ENCODE measurements around the gene MARK1. TPM values are rescaled to one million over a fixed set of nuclear protein-coding genes. Genes with fewer than 3 reads are reported as not detected.
"Not testable (repeated sequence)": the region's sequence is repeated elsewhere in the genome, so short reads cannot be mapped to it uniquely, and the experiment has no call there.

MARK1 gene
- total and polyA plus RNA-seq, 4 donors: 3.9 to 15.7 (median 9.5) TPM

- ATAC-seq (ENCODE audit: low FRiP score); H3K27me3 ChIP-seq (ENCODE audit: control insufficient read depth in 1 of 2, insufficient read depth in 2 of 2, low read length in 1 of 2); H3K4me1 ChIP-seq (ENCODE audit: control insufficient read depth in 1 of 2, insufficient read depth in 2 of 2, low read length in 2 of 2); intact Hi-C loops (cut with DNase I); H3K4me3 ChIP-seq (ENCODE audit: low read length in 2 of 2); DNase-seq; H3K27ac ChIP-seq (ENCODE audit: low read depth in 1 of 2, low read length in 2 of 2); H3K36me3 ChIP-seq (ENCODE audit: control insufficient read depth in 1 of 2, insufficient read depth in 2 of 2, low read length in 1 of 2); H3K9me3 ChIP-seq (ENCODE audit: control insufficient read depth, low read length): not testable (repeated sequence)
- 87 to 95% methylated on average over 11 of the region's 11 CpGs for WGBS, 2 donors
These were observed 83.2 kb downstream of the MARK1 start for GRCh38 chr1:220611100-220611499.

- intact Hi-C loops (cut with DNase I): no loop called here
These were observed 88.9 kb downstream of the MARK1 start for GRCh38 chr1:220616836-220617235.

GRCh38 chr1:220628431-220628830 is 100.5 kb downstream of the MARK1 start:
- intact Hi-C loops (cut with DNase I): no loop called here
- no peaks in the 10 kb centered on the region for H3K9me3 ChIP-seq (ENCODE audit: control insufficient read depth, low read length)
- 94 to 95% methylated on average over 5 of the region's 5 CpGs for WGBS, 2 donors
- DNase-seq (no peak), ATAC-seq (ENCODE audit: low FRiP score) (no peak)
- no peaks in the 10 kb centered on the region for H3K4me1 ChIP-seq (ENCODE audit: control insufficient read depth in 1 of 2, insufficient read depth in 2 of 2, low read length in 2 of 2)
- no peak overlapping the region for H3K27ac ChIP-seq (ENCODE audit: low read depth in 1 of 2, low read length in 2 of 2)
- H3K4me3 ChIP-seq (ENCODE audit: low read length in 2 of 2): no peak overlapping the region
- H3K27me3 ChIP-seq (ENCODE audit: control insufficient read depth in 1 of 2, insufficient read depth in 2 of 2, low read length in 1 of 2): no peaks in the 10 kb centered on the region
- peaks cover 2 to 6% of the 10 kb centered on the region in 2 donors for H3K36me3 ChIP-seq (ENCODE audit: control insufficient read depth in 1 of 2, insufficient read depth in 2 of 2, low read length in 1 of 2)

More at GRCh38 chr1:220616836-220617235, 88.9 kb downstream of the MARK1 start:
- H3K27ac ChIP-seq (ENCODE audit: low read depth in 1 of 2, low read length in 2 of 2): no peak overlapping the region
- no peak for ATAC-seq (ENCODE audit: low FRiP score)
- no peaks in the 10 kb centered on the region for H3K36me3 ChIP-seq (ENCODE audit: control insufficient read depth in 1 of 2, insufficient read depth in 2 of 2, low read length in 1 of 2)
- H3K4me1 ChIP-seq (ENCODE audit: control insufficient read depth in 1 of 2, insufficient read depth in 2 of 2, low read length in 2 of 2): no peaks in the 10 kb centered on the region
- H3K27me3 ChIP-seq (ENCODE audit: control insufficient read depth in 1 of 2, insufficient read depth in 2 of 2, low read length in 1 of 2): no peaks in the 10 kb centered on the region
- H3K9me3 ChIP-seq (ENCODE audit: control insufficient read depth, low read length): no peaks in the 10 kb centered on the region
- H3K4me3 ChIP-seq (ENCODE audit: low read length in 2 of 2): no peak overlapping the region
- no peak for DNase-seq

GRCh38 chr1:220631238-220631815 is 103.4 kb downstream of the MARK1 start:
- intact Hi-C loops (cut with DNase I): no loop called here
- Histone ChIP-seq H3K9me3 (ENCODE audit: control insufficient read depth, low read length) (no peaks in the 10 kb centered on the region), H3K4me3 (ENCODE audit: low read length in 2 of 2) (no peak overlapping the region), H3K27ac (ENCODE audit: low read depth in 1 of 2, low read length in 2 of 2) (no peak overlapping the region), H3K36me3 (ENCODE audit: control insufficient read depth in 1 of 2, insufficient read depth in 2 of 2, low read length in 1 of 2) (peaks cover 2 to 4% of the 10 kb centered on the region in 2 donors), H3K4me1 (ENCODE audit: control insufficient read depth in 1 of 2, insufficient read depth in 2 of 2, low read length in 2 of 2) (no peaks in the 10 kb centered on the region), H3K27me3 (ENCODE audit: control insufficient read depth in 1 of 2, insufficient read depth in 2 of 2, low read length in 1 of 2) (no peaks in the 10 kb centered on the region)
- ATAC-seq (ENCODE audit: low FRiP score): no peak
- WGBS, 2 donors: 77 to 83% methylated on average over 4 of the region's 4 CpGs
- no peak for DNase-seq

GRCh38 chr1:220637759-220638158 is 109.8 kb downstream of the MARK1 start:
- ATAC-seq (ENCODE audit: low FRiP score) (no peak), DNase-seq (no peak)
- Histone ChIP-seq H3K4me3 (ENCODE audit: low read length in 2 of 2) (no peak overlapping the region), H3K27ac (ENCODE audit: low read depth in 1 of 2, low read length in 2 of 2) (no peak overlapping the region), H3K4me1 (ENCODE audit: control insufficient read depth in 1 of 2, insufficient read depth in 2 of 2, low read length in 2 of 2) (no peaks in the 10 kb centered on the region), H3K27me3 (ENCODE audit: control insufficient read depth in 1 of 2, insufficient read depth in 2 of 2, low read length in 1 of 2) (no peaks in the 10 kb centered on the region), H3K9me3 (ENCODE audit: control insufficient read depth, low read length) (no peaks in the 10 kb centered on the region), H3K36me3 (ENCODE audit: control insufficient read depth in 1 of 2, insufficient read depth in 2 of 2, low read length in 1 of 2) (peaks cover 0 to 2% of the 10 kb centered on the region in 2 donors)
- intact Hi-C loops (cut with DNase I): no loop called here
- 88 to 90% methylated on average over 1 of the region's 1 CpG for WGBS, 2 donors

GRCh38 chr1:220642285-220642684 is 114.3 kb downstream of the MARK1 start:
- H3K4me1 ChIP-seq (ENCODE audit: control insufficient read depth in 1 of 2, insufficient read depth in 2 of 2, low read length in 2 of 2): no peaks in the 10 kb centered on the region

GRCh38 chr1:220652995-220653394 is 125.1 kb downstream of the MARK1 start:
- WGBS, 2 donors: 90 to 93% methylated on average over 13 of the region's 13 CpGs
- H3K9me3 ChIP-seq (ENCODE audit: control insufficient read depth, low read length): no peaks in the 10 kb centered on the region
- H3K4me3 ChIP-seq (ENCODE audit: low read length in 2 of 2): no peak overlapping the region
- H3K27ac ChIP-seq (ENCODE audit: low read depth in 1 of 2, low read length in 2 of 2): no peak overlapping the region
- ATAC-seq (ENCODE audit: low FRiP score) (no peak), DNase-seq (no peak)
- H3K36me3 ChIP-seq (ENCODE audit: control insufficient read depth in 1 of 2, insufficient read depth in 2 of 2, low read length in 1 of 2): peaks cover 0 to 2% of the 10 kb centered on the region in 2 donors
- H3K27me3 ChIP-seq (ENCODE audit: control insufficient read depth in 1 of 2, insufficient read depth in 2 of 2, low read length in 1 of 2): no peaks in the 10 kb centered on the region
- H3K4me1 ChIP-seq (ENCODE audit: control insufficient read depth in 1 of 2, insufficient read depth in 2 of 2, low read length in 2 of 2): no peaks in the 10 kb centered on the region
- intact Hi-C loops (cut with DNase I): no loop called here

More at GRCh38 chr1:220642285-220642684, 114.3 kb downstream of the MARK1 start:
- H3K4me3 ChIP-seq (ENCODE audit: low read length in 2 of 2): no peak overlapping the region
- no peaks in the 10 kb centered on the region for H3K36me3 ChIP-seq (ENCODE audit: control insufficient read depth in 1 of 2, insufficient read depth in 2 of 2, low read length in 1 of 2)
- no peaks in the 10 kb centered on the region for H3K27me3 ChIP-seq (ENCODE audit: control insufficient read depth in 1 of 2, insufficient read depth in 2 of 2, low read length in 1 of 2)
- H3K27ac ChIP-seq (ENCODE audit: low read depth in 1 of 2, low read length in 2 of 2): no peak overlapping the region
- intact Hi-C loops (cut with DNase I): no loop called here
- 95 to 96% methylated on average over 4 of the region's 4 CpGs for WGBS, 2 donors
- DNase-seq: no peak
- no peak for ATAC-seq (ENCODE audit: low FRiP score)
- no peaks in the 10 kb centered on the region for H3K9me3 ChIP-seq (ENCODE audit: control insufficient read depth, low read length)

GRCh38 chr1:220655509-220655908 is 127.6 kb downstream of the MARK1 start:
- no peak for ATAC-seq (ENCODE audit: low FRiP score)
- Histone ChIP-seq H3K27me3 (ENCODE audit: control insufficient read depth in 1 of 2, insufficient read depth in 2 of 2, low read length in 1 of 2) (no peaks in the 10 kb centered on the region), H3K36me3 (ENCODE audit: control insufficient read depth in 1 of 2, insufficient read depth in 2 of 2, low read length in 1 of 2) (peaks cover 2 to 4% of the 10 kb centered on the region in 2 donors)

GRCh38 chr1:220655961-220656740 is 128.2 kb downstream of the MARK1 start:
- ATAC-seq (ENCODE audit: low FRiP score) (no peak), DNase-seq (no peak)
- intact Hi-C loops (cut with DNase I): no loop called here
- no peak overlapping the region for H3K27ac ChIP-seq (ENCODE audit: low read depth in 1 of 2, low read length in 2 of 2)
- peaks cover 2 to 4% of the 10 kb centered on the region in 2 donors for H3K36me3 ChIP-seq (ENCODE audit: control insufficient read depth in 1 of 2, insufficient read depth in 2 of 2, low read length in 1 of 2)
- H3K4me3 ChIP-seq (ENCODE audit: low read length in 2 of 2): no peak overlapping the region
- no peaks in the 10 kb centered on the region for H3K9me3 ChIP-seq (ENCODE audit: control insufficient read depth, low read length)
- no peaks in the 10 kb centered on the region for H3K4me1 ChIP-seq (ENCODE audit: control insufficient read depth in 1 of 2, insufficient read depth in 2 of 2, low read length in 2 of 2)
- H3K27me3 ChIP-seq (ENCODE audit: control insufficient read depth in 1 of 2, insufficient read depth in 2 of 2, low read length in 1 of 2): no peaks in the 10 kb centered on the region

More at GRCh38 chr1:220655509-220655908, 127.6 kb downstream of the MARK1 start:
- Histone ChIP-seq H3K4me3 (ENCODE audit: low read length in 2 of 2) (no peak overlapping the region), H3K27ac (ENCODE audit: low read depth in 1 of 2, low read length in 2 of 2) (no peak overlapping the region), H3K4me1 (ENCODE audit: control insufficient read depth in 1 of 2, insufficient read depth in 2 of 2, low read length in 2 of 2) (no peaks in the 10 kb centered on the region), H3K9me3 (ENCODE audit: control insufficient read depth, low read length) (no peaks in the 10 kb centered on the region)
- intact Hi-C loops (cut with DNase I): no loop called here
- WGBS, 2 donors: 86 to 95% methylated on average over 1 of the region's 1 CpG
- DNase-seq: no peak
